Trophoblast cell (in vitro differentiated cells and primary cell): ENCODE data around the gene ZBTB6. TPM values are rescaled to one million over a fixed set of nuclear protein-coding genes. Genes with fewer than 3 reads are reported as not detected.

Experiments used
- DNase-seq, 2 donors: peaks; one replicate each; pipeline ENCODE4 v3.0.0-alpha.2; 2016
- H2AFZ ChIP-seq: 2 replicates; pipeline ENCODE4 v1.6.1; 2013; ENCODE audit warnings: low read length, moderate library complexity, mild to moderate bottlenecking; ENCODE audit not compliant: insufficient read depth, poor library complexity
- H2AK5ac ChIP-seq: 2 replicates; pipeline ENCODE4 v1.6.1; 2013; ENCODE audit warnings: mild to moderate bottlenecking, low read length
- H2BK120ac ChIP-seq: 2 replicates; pipeline ENCODE4 v1.6.1; 2013; ENCODE audit warnings: low read length, mild to moderate bottlenecking, moderate library complexity; ENCODE audit not compliant: insufficient read depth, poor library complexity
- H2BK12ac ChIP-seq: 2 replicates; pipeline ENCODE4 v1.6.1; 2013; ENCODE audit warnings: mild to moderate bottlenecking, low read length, moderate library complexity
- H2BK5ac ChIP-seq: 2 replicates; pipeline ENCODE4 v1.6.1; 2013; ENCODE audit warnings: low read length, low read depth, moderate library complexity, mild to moderate bottlenecking; ENCODE audit not compliant: poor library complexity
- H3K14ac ChIP-seq: 2 replicates; pipeline ENCODE4 v1.6.1; 2013; ENCODE audit warnings: mild to moderate bottlenecking, low read length
- H3K18ac ChIP-seq: 2 replicates; pipeline ENCODE4 v1.6.1; 2013; ENCODE audit warnings: mild to moderate bottlenecking, low read length
- H3K23ac ChIP-seq: 2 replicates; pipeline ENCODE4 v1.6.1; 2013; ENCODE audit warnings: low read length
- H3K27ac ChIP-seq: 2 replicates; pipeline ENCODE4 v1.5.1; 2013; ENCODE audit warnings: low read depth, mild to moderate bottlenecking, inconsistent platforms, low read length, moderate library complexity
- H3K27me3 ChIP-seq: 2 replicates; pipeline ENCODE4 v1.6.1; 2013; ENCODE audit warnings: inconsistent platforms, mild to moderate bottlenecking, low read length, moderate library complexity; ENCODE audit not compliant: insufficient read depth
- H3K36me3 ChIP-seq, 2 experiments: 1 replicate in 1 of 2; 2 replicates in 1 of 2; pipeline ENCODE4 v1.6.1; 2013; ENCODE audit warnings: low read length in 2 of 2, mild to moderate bottlenecking in 2 of 2, moderate library complexity in 1 of 2; ENCODE audit not compliant: insufficient read depth in 2 of 2, control insufficient read depth in 1 of 2
- H3K4ac ChIP-seq: 2 replicates; pipeline ENCODE4 v1.6.1; 2013; ENCODE audit warnings: low read depth, mild to moderate bottlenecking, low read length, moderate library complexity
- H3K4me1 ChIP-seq, 2 experiments: 1 replicate in 1 of 2; 2 replicates in 1 of 2; pipeline ENCODE4 v1.6.1; 2013; ENCODE audit warnings: low read length in 2 of 2, mild to moderate bottlenecking in 2 of 2, moderate library complexity in 1 of 2; ENCODE audit not compliant: insufficient read depth in 2 of 2, control insufficient read depth in 1 of 2
- H3K4me2 ChIP-seq: 2 replicates; pipeline ENCODE4 v1.6.1; 2013; ENCODE audit warnings: inconsistent platforms, mild to moderate bottlenecking, low read length, moderate library complexity
- H3K4me3 ChIP-seq: 2 replicates; pipeline ENCODE4 v1.5.1; 2013; ENCODE audit warnings: mild to moderate bottlenecking, low read depth, low read length, inconsistent platforms
- H3K79me1 ChIP-seq: one replicate; pipeline ENCODE4 v1.6.1; 2013; ENCODE audit warnings: low read length
- H3K79me2 ChIP-seq: 2 replicates; pipeline ENCODE4 v1.6.1; 2013; ENCODE audit warnings: low read length, mild to moderate bottlenecking; ENCODE audit not compliant: control insufficient read depth, insufficient read depth, poor library complexity
- H3K9ac ChIP-seq: 2 replicates; pipeline ENCODE4 v1.6.1; 2013; ENCODE audit warnings: mild to moderate bottlenecking, low read length
- H3K9me3 ChIP-seq: 2 replicates; pipeline ENCODE4 v1.6.1; 2013; ENCODE audit warnings: low read depth, mild to moderate bottlenecking, control low read depth, inconsistent platforms, low read length; ENCODE audit not compliant: insufficient read depth
- H4K12ac ChIP-seq: 2 replicates; pipeline ENCODE4 v1.6.1; 2013; ENCODE audit warnings: low read depth, mild to moderate bottlenecking, low read length, moderate library complexity
- H4K8ac ChIP-seq: 2 replicates; pipeline ENCODE4 v1.6.1; 2013; ENCODE audit warnings: low read depth, mild to moderate bottlenecking, low read length, moderate library complexity
- H4K91ac ChIP-seq: one replicate; pipeline ENCODE4 v1.6.1; 2013; ENCODE audit warnings: low read depth, mild to moderate bottlenecking, low read length, moderate library complexity
- WGBS: extraction: QIAGEN DNeasy Blood & Tissue Kit; methylation state at CpG from one replicate; pipeline ENCODE4 v1.1.7; 2013; ENCODE audit warnings: missing lambda C conversion rate; ENCODE audit not compliant: insufficient read length, insufficient coverage; ENCODE audit errors: extremely low coverage; 5-methylcytosine and 5-hydroxymethylcytosine counted together
- polyA plus RNA-seq: library from polyadenylated mRNA; stranded (reverse); fragments of 200-250 nt; gene quantifications from 2 replicates; pipeline ENCODE4 v1.2.3, GENCODE V29; 2013

Gene ZBTB6, protein sequence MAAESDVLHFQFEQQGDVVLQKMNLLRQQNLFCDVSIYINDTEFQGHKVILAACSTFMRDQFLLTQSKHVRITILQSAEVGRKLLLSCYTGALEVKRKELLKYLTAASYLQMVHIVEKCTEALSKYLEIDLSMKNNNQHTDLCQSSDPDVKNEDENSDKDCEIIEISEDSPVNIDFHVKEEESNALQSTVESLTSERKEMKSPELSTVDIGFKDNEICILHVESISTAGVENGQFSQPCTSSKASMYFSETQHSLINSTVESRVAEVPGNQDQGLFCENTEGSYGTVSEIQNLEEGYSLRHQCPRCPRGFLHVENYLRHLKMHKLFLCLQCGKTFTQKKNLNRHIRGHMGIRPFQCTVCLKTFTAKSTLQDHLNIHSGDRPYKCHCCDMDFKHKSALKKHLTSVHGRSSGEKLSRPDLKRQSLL
- 6.4 and 6.6 TPM in 2 replicates for polyA plus RNA-seq

GRCh38 chr9:122912964-122913673 is at the start of gene ZBTB6:
Gene ZBTB6, minus strand, starts transcription at chr9:122913323. Its CDS starts 1,251 bp downstream, at chr9:122912072.
- peak within 1 kb of the TSS; percentile 59 for H3K4me2 ChIP-seq
- H3K4ac ChIP-seq, result peak within 1 kb of the TSS; percentile 95
- H3K27ac ChIP-seq, result peak within 1 kb of the TSS; percentile 94
- peak within 1 kb of the TSS; percentile 94 for H2AK5ac ChIP-seq
- H2BK12ac ChIP-seq, result no peak within 1 kb of the TSS
- H4K91ac ChIP-seq, result peak within 1 kb of the TSS; percentile 72
- H3K14ac ChIP-seq, result peak within 1 kb of the TSS; percentile 98
- no peaks in the 10 kb centered on the region for H3K9me3 ChIP-seq
- H3K79me1 ChIP-seq, result peaks cover 11% of the 10 kb centered on the region
- H3K18ac ChIP-seq, result peak within 1 kb of the TSS; percentile 99
- peak within 1 kb of the TSS; percentile 34 for H2BK5ac ChIP-seq
- peak within 1 kb of the TSS; percentile 100 for H3K9ac ChIP-seq
- peak within 1 kb of the TSS; percentile 83 for H4K12ac ChIP-seq
- H3K27me3 ChIP-seq, result no peaks in the 10 kb centered on the region
- H3K23ac ChIP-seq, result no peak within 1 kb of the TSS
- H2BK120ac ChIP-seq, result peak within 1 kb of the TSS; percentile 63
- peaks cover 2 to 6% of the 10 kb centered on the region in 2 experiments for H3K36me3 ChIP-seq
- H4K8ac ChIP-seq, result peak within 1 kb of the TSS; percentile 98
- H3K4me3 ChIP-seq, result peak within 1 kb of the TSS; percentile 96
- H2AFZ ChIP-seq, result peak within 1 kb of the TSS; percentile 86
- H3K4me1 ChIP-seq, result peaks cover 0 to 1% of the 10 kb centered on the region in 2 experiments
- H3K79me2 ChIP-seq, result peaks cover 5% of the 10 kb centered on the region
- no CpG with 5 or more reads among the region's 35 CpGs for WGBS
- peak; percentile 74 to 79 for DNase-seq

DNA sequence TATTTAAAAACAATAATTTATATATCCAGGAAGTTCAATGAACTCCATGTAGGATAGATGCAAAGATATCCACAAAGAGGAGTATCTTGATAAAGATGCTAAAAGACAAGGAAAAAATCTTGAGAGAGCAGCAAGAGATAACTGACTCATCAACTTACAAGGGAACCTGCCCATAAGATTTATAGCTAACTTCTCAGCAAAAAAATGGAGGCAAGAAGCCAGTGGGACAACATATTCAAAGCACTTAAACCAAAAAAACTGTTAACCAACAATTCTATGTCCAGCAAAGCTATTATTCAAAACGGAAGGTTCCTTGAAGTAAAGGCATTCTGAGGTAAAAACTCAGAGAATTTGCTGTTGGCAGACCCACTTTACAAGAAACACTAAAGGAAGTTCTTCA is 48.0 kb upstream of the ZBTB6 start:
- no peaks in the 10 kb centered on the region for H3K27me3 ChIP-seq
- no peak overlapping the region for H4K12ac ChIP-seq
- no peak overlapping the region for H3K4ac ChIP-seq
- no peak overlapping the region for H3K14ac ChIP-seq
- H3K79me2 ChIP-seq, result no peaks in the 10 kb centered on the region
- no peaks in the 10 kb centered on the region for H3K4me1 ChIP-seq
- H3K23ac ChIP-seq, result no peak overlapping the region
- no peak overlapping the region for H3K18ac ChIP-seq
- no peak overlapping the region for H2AFZ ChIP-seq
- H3K9ac ChIP-seq, result no peak overlapping the region
- H3K9me3 ChIP-seq, result no peaks in the 10 kb centered on the region
- no peak overlapping the region for H2BK12ac ChIP-seq
- no peak overlapping the region for H2AK5ac ChIP-seq
- no peak overlapping the region for H3K27ac ChIP-seq
- no peak overlapping the region for H3K4me2 ChIP-seq
- H2BK5ac ChIP-seq, result no peak overlapping the region
- no peak overlapping the region for H4K8ac ChIP-seq
- H3K4me3 ChIP-seq, result no peak overlapping the region
- no peak overlapping the region for H2BK120ac ChIP-seq
- H3K79me1 ChIP-seq, result no peaks in the 10 kb centered on the region
- DNase-seq, result no peak
- peaks cover 2 to 7% of the 10 kb centered on the region in 2 experiments for H3K36me3 ChIP-seq
- H4K91ac ChIP-seq, result no peak overlapping the region
- no CpG with 5 or more reads among the region's 1 CpG for WGBS

DNA sequence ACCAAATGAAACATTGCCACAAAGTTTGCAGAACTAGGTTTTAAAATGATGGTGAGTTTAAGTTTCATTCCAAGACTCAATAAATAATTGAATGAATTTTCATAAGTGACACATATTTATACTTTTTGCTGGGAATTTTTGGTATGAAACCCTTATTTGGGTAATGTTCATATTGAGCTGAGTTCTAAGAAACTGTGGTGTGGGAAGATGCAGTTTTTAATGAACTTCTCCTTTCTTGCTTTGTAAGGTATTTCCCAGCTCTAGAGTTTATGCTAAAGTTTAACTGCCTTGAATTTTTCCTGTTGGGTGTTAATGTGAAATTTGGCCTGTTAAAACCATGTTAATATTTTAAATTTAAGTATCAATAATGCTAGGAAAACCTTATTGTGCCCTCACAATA is 42.8 kb upstream of the ZBTB6 start:
- no peaks in the 10 kb centered on the region for H3K79me2 ChIP-seq
- H2AK5ac ChIP-seq, result no peak overlapping the region
- no peak overlapping the region for H2AFZ ChIP-seq
- H3K79me1 ChIP-seq, result no peaks in the 10 kb centered on the region
- no peak overlapping the region for H3K23ac ChIP-seq
- no peak overlapping the region for H3K4me2 ChIP-seq
- H4K12ac ChIP-seq, result no peak overlapping the region
- peaks cover 2 to 5% of the 10 kb centered on the region in 2 experiments for H3K36me3 ChIP-seq
- H4K8ac ChIP-seq, result no peak overlapping the region
- H3K14ac ChIP-seq, result no peak overlapping the region
- H3K27me3 ChIP-seq, result no peaks in the 10 kb centered on the region
- no peak overlapping the region for H3K18ac ChIP-seq
- no peak overlapping the region for H2BK5ac ChIP-seq
- DNase-seq, result no peak
- no peak overlapping the region for H3K9ac ChIP-seq
- no peaks in the 10 kb centered on the region for H3K9me3 ChIP-seq
- H3K4me1 ChIP-seq, result no peaks in the 10 kb centered on the region
- no peak overlapping the region for H2BK12ac ChIP-seq
- no peak overlapping the region for H4K91ac ChIP-seq
- no peak overlapping the region for H3K27ac ChIP-seq
- H3K4me3 ChIP-seq, result no peak overlapping the region
- H2BK120ac ChIP-seq, result no peak overlapping the region
- no peak overlapping the region for H3K4ac ChIP-seq

- H4K12ac ChIP-seq, result no peak overlapping the region
- H3K18ac ChIP-seq, result no peak overlapping the region
- H3K4ac ChIP-seq, result no peak overlapping the region
- no peaks in the 10 kb centered on the region for H3K79me2 ChIP-seq
- H3K79me1 ChIP-seq, result no peaks in the 10 kb centered on the region
- H3K27ac ChIP-seq, result no peak overlapping the region
- H2BK5ac ChIP-seq, result no peak overlapping the region
- no peak overlapping the region for H3K9ac ChIP-seq
- no peaks in the 10 kb centered on the region for H3K4me1 ChIP-seq
- H2AFZ ChIP-seq, result no peak overlapping the region
- H2BK120ac ChIP-seq, result no peak overlapping the region
- H4K8ac ChIP-seq, result no peak overlapping the region
- no peak overlapping the region for H2AK5ac ChIP-seq
- peaks cover 2% of the 10 kb centered on the region in 2 experiments for H3K36me3 ChIP-seq
- DNase-seq, result no peak
- H2BK12ac ChIP-seq, result no peak overlapping the region
- H3K9me3 ChIP-seq, result no peaks in the 10 kb centered on the region
- H3K23ac ChIP-seq, result no peak overlapping the region
- no peak overlapping the region for H3K4me2 ChIP-seq
- H3K14ac ChIP-seq, result no peak overlapping the region
- H3K4me3 ChIP-seq, result no peak overlapping the region
- no peak overlapping the region for H4K91ac ChIP-seq
- H3K27me3 ChIP-seq, result no peaks in the 10 kb centered on the region
These were observed 41.1 kb upstream of the ZBTB6 start for GRCh38 chr9:122954253-122954691.
